Measurements from ENCODE around the gene PRDM16. TPM values are rescaled to one million over a fixed set of nuclear protein-coding genes. Genes with fewer than 3 reads are reported as not detected.

PRDM16 gene
- total and polyA plus RNA-seq, 4 donors, result 0.05 to 0.67 (median 0.19) TPM

- DNase-seq (ENCODE audit: low spot score), result no peak
- Histone ChIP-seq H3K9ac (ENCODE audit: low read depth in 1 of 2, low read length in 2 of 2) (no peak overlapping the region), H3K27ac (ENCODE audit: low read depth in 1 of 2, low read length in 2 of 2) (no peak overlapping the region), H3K27me3 (ENCODE audit: control insufficient read depth in 4 of 4, insufficient read depth in 4 of 4, low read length in 3 of 4) (no peaks in the 10 kb centered on the region), H3K4me3 (ENCODE audit: low read depth in 1 of 3, low read length in 3 of 3) (no peak overlapping the region), H3K4me1 (ENCODE audit: control insufficient read depth in 4 of 4, insufficient read depth in 4 of 4, low read length in 3 of 4) (no peaks in the 10 kb centered on the region), H3K9me3 (ENCODE audit: control insufficient read depth in 4 of 4, low read length in 3 of 4) (no peaks in the 10 kb centered on the region), H3K36me3 (ENCODE audit: control insufficient read depth in 4 of 4, insufficient read depth in 3 of 4, low read depth in 1 of 4, low read length in 3 of 4) (no peaks in the 10 kb centered on the region)
- TF ChIP-seq, protein P1, sequence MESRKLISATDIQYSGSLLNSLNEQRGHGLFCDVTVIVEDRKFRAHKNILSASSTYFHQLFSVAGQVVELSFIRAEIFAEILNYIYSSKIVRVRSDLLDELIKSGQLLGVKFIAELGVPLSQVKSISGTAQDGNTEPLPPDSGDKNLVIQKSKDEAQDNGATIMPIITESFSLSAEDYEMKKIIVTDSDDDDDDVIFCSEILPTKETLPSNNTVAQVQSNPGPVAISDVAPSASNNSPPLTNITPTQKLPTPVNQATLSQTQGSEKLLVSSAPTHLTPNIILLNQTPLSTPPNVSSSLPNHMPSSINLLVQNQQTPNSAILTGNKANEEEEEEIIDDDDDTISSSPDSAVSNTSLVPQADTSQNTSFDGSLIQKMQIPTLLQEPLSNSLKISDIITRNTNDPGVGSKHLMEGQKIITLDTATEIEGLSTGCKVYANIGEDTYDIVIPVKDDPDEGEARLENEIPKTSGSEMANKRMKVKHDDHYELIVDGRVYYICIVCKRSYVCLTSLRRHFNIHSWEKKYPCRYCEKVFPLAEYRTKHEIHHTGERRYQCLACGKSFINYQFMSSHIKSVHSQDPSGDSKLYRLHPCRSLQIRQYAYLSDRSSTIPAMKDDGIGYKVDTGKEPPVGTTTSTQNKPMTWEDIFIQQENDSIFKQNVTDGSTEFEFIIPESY (IDR thresholded peaks at IDR 0.05), result no peak
- TF ChIP-seq ATF3 (IDR thresholded peaks at IDR 0.05) (no peak), TAF1 (conservative IDR thresholded peaks at IDR 0.05) (no peak), NR2F2 (IDR thresholded peaks at IDR 0.05) (no peak), FOXA2 (IDR thresholded peaks at IDR 0.05) (no peak), RXRA (IDR thresholded peaks at IDR 0.05) (no peak), SP1 (IDR thresholded peaks at IDR 0.05) (no peak), JUND (IDR thresholded peaks at IDR 0.05) (no peak), YY1 (IDR thresholded peaks at IDR 0.05) (no peak), RAD21 (IDR thresholded peaks at IDR 0.05) (no peak)
- TF ChIP-seq, protein P2, sequence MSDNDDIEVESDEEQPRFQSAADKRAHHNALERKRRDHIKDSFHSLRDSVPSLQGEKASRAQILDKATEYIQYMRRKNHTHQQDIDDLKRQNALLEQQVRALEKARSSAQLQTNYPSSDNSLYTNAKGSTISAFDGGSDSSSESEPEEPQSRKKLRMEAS (IDR thresholded peaks at IDR 0.05), result no peak
- WGBS, result 75% methylated on average over 8 of the region's 8 CpGs
These were observed 372.9 kb downstream of the PRDM16 start for GRCh38 chr1:3441880-3442279.

GRCh38 chr1:3442331-3442730, 373.3 kb downstream of the PRDM16 start:
- H3K4me3 ChIP-seq (ENCODE audit: low read depth in 1 of 3, low read length in 3 of 3), result no peak overlapping the region
- H3K9ac ChIP-seq (ENCODE audit: low read depth in 1 of 2, low read length in 2 of 2), result no peak overlapping the region
- 77% methylated on average over 13 of the region's 13 CpGs for WGBS
- H3K36me3 ChIP-seq (ENCODE audit: control insufficient read depth in 4 of 4, insufficient read depth in 3 of 4, low read depth in 1 of 4, low read length in 3 of 4), result no peaks in the 10 kb centered on the region
- no peaks in the 10 kb centered on the region for H3K27me3 ChIP-seq (ENCODE audit: control insufficient read depth in 4 of 4, insufficient read depth in 4 of 4, low read length in 3 of 4)
- no peaks in the 10 kb centered on the region for H3K4me1 ChIP-seq (ENCODE audit: control insufficient read depth in 4 of 4, insufficient read depth in 4 of 4, low read length in 3 of 4)
- no peak overlapping the region for H3K27ac ChIP-seq (ENCODE audit: low read depth in 1 of 2, low read length in 2 of 2)
- no peak for DNase-seq (ENCODE audit: low spot score)
- TF ChIP-seq RAD21 (IDR thresholded peaks at IDR 0.05) (no peak), NR2F2 (IDR thresholded peaks at IDR 0.05) (no peak), SP1 (IDR thresholded peaks at IDR 0.05) (no peak), REST (IDR thresholded peaks at IDR 0.05) (no peak), FOXA2 (IDR thresholded peaks at IDR 0.05) (no peak)
- no peaks in the 10 kb centered on the region for H3K9me3 ChIP-seq (ENCODE audit: control insufficient read depth in 4 of 4, low read length in 3 of 4)

- no peak for DNase-seq (ENCODE audit: low spot score)
- Histone ChIP-seq H3K4me1 (ENCODE audit: control insufficient read depth in 4 of 4, insufficient read depth in 4 of 4, low read length in 3 of 4) (no peaks in the 10 kb centered on the region), H3K4me3 (ENCODE audit: low read depth in 1 of 3, low read length in 3 of 3) (no peak overlapping the region), H3K27me3 (ENCODE audit: control insufficient read depth in 4 of 4, insufficient read depth in 4 of 4, low read length in 3 of 4) (no peaks in the 10 kb centered on the region), H3K27ac (ENCODE audit: low read depth in 1 of 2, low read length in 2 of 2) (no peak overlapping the region), H3K9ac (ENCODE audit: low read depth in 1 of 2, low read length in 2 of 2) (no peak overlapping the region), H3K36me3 (ENCODE audit: control insufficient read depth in 4 of 4, insufficient read depth in 3 of 4, low read depth in 1 of 4, low read length in 3 of 4) (no peaks in the 10 kb centered on the region), H3K9me3 (ENCODE audit: control insufficient read depth in 4 of 4, low read length in 3 of 4) (no peaks in the 10 kb centered on the region)
- WGBS, result 82% methylated on average over 12 of the region's 12 CpGs
- TF ChIP-seq FOXA1 (IDR thresholded peaks at IDR 0.05) (no peak), GABPA (IDR thresholded peaks at IDR 0.05 in 1 of 2, conservative IDR thresholded peaks at IDR 0.05 in 1 of 2) (no peak), TAF1 (conservative IDR thresholded peaks at IDR 0.05) (no peak), REST (IDR thresholded peaks at IDR 0.05) (no peak), SP1 (IDR thresholded peaks at IDR 0.05) (no peak), HNF4A (conservative IDR thresholded peaks at IDR 0.05) (no peak), JUND (IDR thresholded peaks at IDR 0.05) (no peak), HNF4G (IDR thresholded peaks at IDR 0.05) (no peak), CTCF (IDR thresholded peaks at IDR 0.05; ENCODE audit: low read depth, low read length, missing input control) (no peak), NR2F2 (IDR thresholded peaks at IDR 0.05) (no peak)
These were observed 373.9 kb downstream of the PRDM16 start for GRCh38 chr1:3442901-3443300.
